ENCODE results near the gene TVP23C.

Gene TVP23C

GRCh38 chr17:15469260-15469659 is 94.0 kb downstream of the TVP23C start:
- DNase-seq (ENCODE audit: low read depth, low spot score) = no peak
- H3K27ac ChIP-seq = no peak overlapping the region

DNA sequence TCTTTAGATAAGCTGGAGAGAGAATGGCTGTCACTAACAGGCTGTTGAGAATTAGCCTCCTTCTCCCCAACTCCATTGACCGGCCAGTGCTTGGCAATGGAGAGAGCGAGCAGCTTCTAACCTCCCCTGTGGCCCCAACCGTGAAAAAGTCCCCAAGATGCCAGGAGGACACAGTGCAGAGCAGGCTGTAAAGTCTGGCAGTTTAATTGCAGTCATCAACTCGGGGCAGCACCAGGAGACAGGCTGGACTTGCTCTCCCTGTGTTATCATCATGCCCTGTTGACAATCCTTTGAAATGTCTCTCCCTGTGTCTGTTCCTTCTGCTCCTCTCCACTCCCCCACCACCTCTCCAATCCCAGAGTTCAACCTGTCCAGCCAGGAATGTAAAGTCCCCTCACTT is 95.2 kb downstream of the TVP23C start:
- no peak for DNase-seq (ENCODE audit: low read depth, low spot score)
- no peak overlapping the region for H3K27ac ChIP-seq

GRCh38 chr17:15467592-15467991 is 95.7 kb downstream of the TVP23C start, which contains the start of gene CDRT4:
Gene CDRT4, minus strand, starts transcription at chr17:15467621. Its CDS starts 27,383 bp downstream, at chr17:15440238.
- DNase-seq (ENCODE audit: low read depth, low spot score) = no peak
- H3K27ac ChIP-seq = no peak within 1 kb of the TSS

GRCh38 chr17:15466131-15466530 is 97.2 kb downstream of the TVP23C start:
- DNase-seq (ENCODE audit: low read depth, low spot score) = no peak
- no peak overlapping the region for H3K27ac ChIP-seq

DNA sequence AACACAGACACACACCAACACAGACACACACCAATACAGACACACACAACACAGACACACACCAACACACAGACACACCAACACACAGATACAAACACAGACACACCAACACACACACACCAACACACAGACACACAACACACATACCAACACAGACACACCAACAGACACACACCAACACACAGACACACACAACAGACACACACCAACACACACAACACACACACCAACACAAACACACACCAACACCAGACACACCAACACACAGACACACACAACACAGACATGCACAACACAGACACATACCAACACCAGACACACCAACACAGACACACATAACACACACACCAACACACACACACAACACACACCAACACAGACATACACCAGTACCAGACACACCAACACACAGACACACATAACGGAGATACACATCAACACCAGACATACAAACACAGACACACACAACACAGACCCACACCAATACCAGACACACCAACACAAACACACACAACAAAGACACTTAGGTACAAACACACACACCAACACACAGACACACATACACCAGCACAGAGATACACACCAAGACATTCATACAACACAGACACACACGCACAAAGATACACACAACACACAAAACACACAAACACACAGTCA is 98.1 kb downstream of the TVP23C start:
- no peak overlapping the region for H3K27ac ChIP-seq
- DNase-seq (ENCODE audit: low read depth, low spot score) = no peak

GRCh38 chr17:15464231-15464985 is 98.9 kb downstream of the TVP23C start:
- DNase-seq (ENCODE audit: low read depth, low spot score) = no peak

DNA sequence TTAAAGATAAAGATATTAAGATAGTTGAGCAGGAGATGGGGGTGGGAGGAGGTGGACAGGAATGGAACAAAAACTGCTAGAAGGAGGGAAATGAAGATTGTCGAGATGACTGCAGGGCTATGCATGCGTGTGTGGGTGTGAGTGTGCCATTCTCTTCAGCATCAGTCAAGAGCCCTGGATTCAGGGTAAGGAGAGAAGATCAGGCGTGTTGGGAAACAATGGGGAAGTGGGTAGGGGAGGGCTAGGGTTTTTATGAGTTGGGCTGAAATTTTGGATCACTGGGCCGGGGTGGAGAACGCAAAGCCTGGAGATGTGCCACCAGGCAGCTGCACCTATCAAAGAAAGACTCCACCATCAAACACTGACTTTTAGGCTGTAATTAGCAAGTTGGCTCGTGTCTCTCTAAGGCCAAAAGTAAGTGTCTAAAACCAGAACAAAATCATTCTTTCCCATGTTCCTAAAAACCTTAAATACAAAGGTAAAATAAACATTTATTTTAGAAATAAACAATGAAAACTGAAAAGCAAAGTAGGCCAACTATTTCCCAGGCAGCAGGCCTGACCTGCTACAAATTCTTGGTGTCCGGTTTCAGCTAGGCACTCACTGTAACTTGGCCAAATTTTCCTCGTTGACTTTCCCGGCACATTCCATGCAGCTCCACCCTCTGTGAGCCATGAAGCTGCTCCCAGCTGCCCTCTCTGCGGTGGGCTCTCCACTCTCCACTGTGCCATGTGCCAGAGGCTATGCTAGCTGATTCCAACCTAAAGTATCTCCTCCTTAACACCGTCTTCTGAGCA is 100.1 kb downstream of the TVP23C start:
- DNase-seq (ENCODE audit: low read depth, low spot score) = no peak
- H3K27ac ChIP-seq = no peak overlapping the region

More at GRCh38 chr17:15464231-15464985, 98.9 kb downstream of the TVP23C start:
- H3K27ac ChIP-seq = no peak overlapping the region

DNA sequence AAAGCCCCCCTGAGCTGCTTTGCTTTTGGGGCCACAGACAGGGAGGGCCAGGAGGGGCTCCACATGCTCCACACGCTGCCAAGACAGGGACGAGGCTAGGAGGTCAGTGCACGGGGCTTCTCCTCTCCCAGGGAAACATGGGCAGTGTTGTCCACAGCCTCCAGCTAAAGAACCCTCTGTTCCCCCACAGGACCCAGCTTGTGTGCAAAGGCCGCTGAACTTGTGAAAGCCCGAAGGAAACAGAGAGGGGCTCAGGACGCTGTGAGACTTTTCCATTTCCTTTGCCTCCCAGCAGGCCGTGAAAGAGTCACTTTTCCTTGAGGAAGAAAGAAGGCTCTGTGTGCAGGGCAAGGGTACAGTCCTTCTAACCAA is 105.6 kb downstream of the TVP23C start:
- H3K27ac ChIP-seq = no peak overlapping the region
- DNase-seq (ENCODE audit: low read depth, low spot score) = no peak

DNA sequence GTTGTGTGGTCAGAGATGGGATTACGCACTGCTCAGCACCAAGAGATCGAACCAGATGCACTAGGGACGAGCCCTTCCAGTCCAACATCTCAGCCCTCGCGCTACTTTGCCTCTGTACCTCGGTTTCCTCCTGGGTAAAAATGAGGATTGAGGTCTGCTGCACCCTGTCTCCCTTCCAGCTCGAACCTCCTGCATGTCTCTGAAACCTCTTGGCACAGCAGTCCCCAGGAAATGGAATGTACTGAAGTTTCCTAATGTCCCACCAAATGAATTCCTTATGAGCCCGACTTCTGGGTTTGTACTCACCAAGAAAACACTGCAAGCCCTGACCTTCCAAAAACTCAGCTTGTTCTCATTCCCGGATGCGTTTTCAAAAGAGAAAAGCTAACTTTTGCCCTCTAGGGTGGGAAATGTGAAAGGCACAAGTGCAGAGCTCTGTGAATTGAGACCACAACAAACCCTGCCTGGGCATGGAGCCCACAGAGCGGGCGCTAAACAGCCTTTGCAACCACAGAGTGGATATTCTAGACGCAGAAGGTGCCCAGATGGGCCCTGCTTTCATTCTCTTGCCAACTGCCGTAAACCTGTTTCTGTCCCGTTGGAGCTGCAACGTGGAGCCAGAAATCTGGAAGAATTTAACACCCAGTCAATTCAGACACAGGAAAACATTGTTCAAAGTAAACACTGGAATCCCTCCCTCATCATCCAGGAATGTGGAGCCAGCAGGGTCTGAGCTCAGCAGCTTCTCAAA is 106.1 kb downstream of the TVP23C start:
- H3K27ac ChIP-seq = no peak overlapping the region
- no peak for DNase-seq (ENCODE audit: low read depth, low spot score)

DNA sequence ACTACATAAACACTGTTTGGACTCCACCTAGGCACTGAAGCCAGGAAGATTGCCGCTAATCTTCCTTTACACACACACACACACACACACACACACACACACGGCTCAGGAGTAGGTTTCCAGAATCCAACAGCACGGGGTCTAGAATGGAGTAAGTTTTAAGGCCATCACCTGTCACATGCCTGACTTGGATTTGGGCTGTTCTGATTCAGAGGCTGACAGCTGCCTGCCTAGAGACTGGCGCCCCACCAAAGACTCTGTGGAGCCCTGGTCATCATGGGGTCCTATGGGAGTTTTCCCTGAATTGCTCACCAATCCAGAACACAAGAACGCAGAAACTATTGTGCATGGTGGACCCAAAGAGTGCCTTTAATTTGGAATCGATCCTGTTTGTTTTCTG is 106.8 kb downstream of the TVP23C start:
- H3K27ac ChIP-seq = no peak overlapping the region
- DNase-seq (ENCODE audit: low read depth, low spot score) = no peak

DNA sequence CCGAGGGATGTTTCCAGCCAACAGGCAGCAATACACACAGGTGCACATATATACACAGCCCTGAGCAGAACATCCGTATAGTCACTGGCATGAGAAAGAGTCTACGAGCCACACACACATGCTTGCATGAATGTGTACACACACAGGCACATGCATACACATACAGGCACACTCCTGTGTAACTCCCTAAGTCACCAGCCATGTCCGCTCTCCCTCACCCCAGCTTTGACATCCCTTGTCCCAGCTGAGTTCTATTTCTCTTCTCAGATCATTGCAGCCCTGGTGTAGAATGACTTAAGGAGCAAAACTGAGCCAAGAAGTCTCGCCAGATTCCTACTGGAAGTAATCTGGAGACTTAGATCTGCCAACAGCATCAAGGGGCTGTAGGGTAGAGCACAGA is 108.9 kb downstream of the TVP23C start:
- no peak overlapping the region for H3K27ac ChIP-seq
- no peak for DNase-seq (ENCODE audit: low read depth, low spot score)

GRCh38 chr17:15453782-15454181 is 109.5 kb downstream of the TVP23C start:
- H3K27ac ChIP-seq = no peak overlapping the region
- no peak for DNase-seq (ENCODE audit: low read depth, low spot score)

DNA sequence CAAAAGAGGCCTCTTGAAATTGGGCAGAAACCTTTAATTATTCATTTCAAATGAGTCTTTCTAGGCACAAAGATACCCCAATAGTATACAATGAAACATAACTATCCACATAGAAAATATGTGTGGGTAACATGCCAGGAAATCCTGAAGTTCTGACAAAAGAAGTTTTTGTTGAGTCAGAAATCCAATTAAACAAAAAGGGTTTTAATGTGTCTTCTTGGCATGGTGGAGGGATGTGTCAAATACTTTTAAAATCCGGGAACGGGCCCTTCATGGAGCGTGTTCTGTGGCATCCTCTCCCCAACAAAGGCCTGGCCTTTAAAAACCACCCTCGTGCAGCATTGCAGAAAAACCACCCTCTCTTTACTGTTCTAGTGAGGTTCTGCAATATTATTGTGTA is 110.0 kb downstream of the TVP23C start:
- no peak overlapping the region for H3K27ac ChIP-seq
- DNase-seq (ENCODE audit: low read depth, low spot score) = no peak

DNA sequence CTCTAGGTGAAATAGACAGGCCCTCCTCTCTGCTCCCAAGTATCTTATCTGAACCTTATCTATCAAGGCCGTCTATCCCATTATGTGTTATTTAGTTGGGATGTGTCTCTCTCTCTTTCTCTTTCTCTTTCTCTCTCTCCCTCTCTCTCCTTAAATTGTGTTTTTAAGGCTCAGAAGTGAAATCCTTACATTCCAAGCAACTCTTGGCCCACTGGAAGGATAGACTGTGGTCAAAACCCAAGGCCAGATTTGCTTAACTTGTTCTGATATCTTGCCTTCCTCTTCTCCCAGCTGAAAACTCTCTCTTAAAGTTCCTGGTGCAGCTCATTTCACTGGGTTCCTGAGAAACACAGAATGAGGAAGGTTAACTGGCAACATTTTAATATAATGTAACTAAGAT is 110.5 kb downstream of the TVP23C start:
- H3K27ac ChIP-seq = no peak overlapping the region
- DNase-seq (ENCODE audit: low read depth, low spot score) = no peak
